Measurements from ENCODE around the gene IRS2. TPM values are rescaled to one million over a fixed set of nuclear protein-coding genes. Genes with fewer than 3 reads are reported as not detected.

The IRS2 gene
- total and polyA plus RNA-seq, 2 of the 8 experiments (the other 6 are each of a cell fraction or from before 2014, with no cell fraction given) = 2.6 to 17.0 TPM

DNA sequence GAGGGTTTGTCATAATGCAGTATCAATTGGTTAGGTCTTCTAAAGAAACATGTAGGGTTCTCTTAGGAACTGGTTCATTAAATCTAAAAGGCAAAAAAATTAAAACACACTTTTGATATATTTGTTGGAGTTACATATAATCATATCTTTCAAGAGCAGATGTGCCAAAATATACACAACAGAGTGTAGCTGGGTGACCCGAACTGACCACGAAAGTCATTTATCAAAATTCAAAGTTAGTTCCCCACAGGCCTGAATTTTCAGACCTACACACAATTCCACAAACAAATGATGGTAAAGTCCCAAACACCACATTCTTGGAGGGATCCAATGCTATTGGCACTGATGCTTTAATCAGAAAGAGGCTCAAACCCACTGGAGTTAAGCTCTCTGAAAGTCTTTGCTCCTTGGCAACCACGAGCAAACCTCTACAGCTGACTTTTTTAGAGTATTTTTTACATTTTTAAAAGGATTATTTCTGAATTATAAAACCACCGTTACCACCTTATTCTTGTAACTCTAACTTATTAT lies 50.9 kb downstream of the IRS2 start:
- DNase-seq (ENCODE audit: low read depth in 1 of 2, low spot score in 2 of 2) (no peak), FAIRE-seq (no peak)
- POLR2A ChIA-PET (ENCODE audit: partially characterized antibody) = no interaction called here
- TF ChIP-seq RNF2 (IDR thresholded peaks at IDR 0.05; ENCODE audit: borderline replicate concordance, low read depth, low read length, missing control alignments, poor library complexity, severe bottlenecking) (no peak), SIRT6 (IDR thresholded peaks at IDR 0.05; ENCODE audit: low read length) (no peak), BRCA1 (IDR thresholded peaks at IDR 0.05; ENCODE audit: low read depth, low read length) (no peak), KDM4A (IDR thresholded peaks at IDR 0.05; ENCODE audit: low read depth, low read length, severe bottlenecking) (no peak), SRF (IDR thresholded peaks at IDR 0.05; ENCODE audit: low read depth, low read length) (no peak), EGR1 (IDR thresholded peaks at IDR 0.05; ENCODE audit: borderline replicate concordance, low read depth, low read length) (no peak), CTBP2 (IDR thresholded peaks at IDR 0.05; ENCODE audit: borderline replicate concordance, insufficient read depth, insufficient read length, low read length) (no peak), TCF12 (IDR thresholded peaks at IDR 0.05; ENCODE audit: low read depth, low read length) (no peak), RXRA (IDR thresholded peaks at IDR 0.05; ENCODE audit: insufficient read depth, low read depth, low read length) (no peak), BCL11A (IDR thresholded peaks at IDR 0.05; ENCODE audit: low read depth in 2 of 2, low read length in 2 of 2) (no peak), PHF8 (conservative IDR thresholded peaks at IDR 0.05; ENCODE audit: low read depth, low read length) (no peak)
- TF ChIP-seq, protein P1, sequence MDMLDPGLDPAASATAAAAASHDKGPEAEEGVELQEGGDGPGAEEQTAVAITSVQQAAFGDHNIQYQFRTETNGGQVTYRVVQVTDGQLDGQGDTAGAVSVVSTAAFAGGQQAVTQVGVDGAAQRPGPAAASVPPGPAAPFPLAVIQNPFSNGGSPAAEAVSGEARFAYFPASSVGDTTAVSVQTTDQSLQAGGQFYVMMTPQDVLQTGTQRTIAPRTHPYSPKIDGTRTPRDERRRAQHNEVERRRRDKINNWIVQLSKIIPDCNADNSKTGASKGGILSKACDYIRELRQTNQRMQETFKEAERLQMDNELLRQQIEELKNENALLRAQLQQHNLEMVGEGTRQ (IDR thresholded peaks at IDR 0.05; ENCODE audit: low read length) = no peak

More for the DNA sequence above, 50.9 kb downstream of the IRS2 start:
- Histone ChIP-seq H4K91ac (replicated peaks; ENCODE audit: insufficient read length, low read length) (no peak overlapping the region), H3K79me2 (ENCODE audit: control insufficient read depth in 1 of 2, insufficient read depth in 2 of 2, low read length in 2 of 2) (no peaks in the 10 kb centered on the region), H2BK5ac (ENCODE audit: low read depth, low read length) (no peak overlapping the region), H3K79me1 (ENCODE audit: low read depth, low read length) (no peaks in the 10 kb centered on the region), H3K27me3 (replicated peaks in 1 of 4; ENCODE audit: control insufficient read depth in 3 of 4, extremely low read depth in 1 of 4, insufficient read depth in 3 of 4, low read length in 3 of 4) (no peaks in the 10 kb centered on the region), H3K4ac (replicated peaks; ENCODE audit: insufficient read length, low read depth, low read length) (no peak overlapping the region), H2BK20ac (ENCODE audit: low read length) (no peak overlapping the region), H3K9ac (replicated peaks in 1 of 4; ENCODE audit: extremely low read depth in 1 of 4, low read depth in 3 of 4, low read length in 3 of 4) (no peak overlapping the region), H3K14ac (ENCODE audit: insufficient read length) (no peak overlapping the region), H3K4me2 (ENCODE audit: insufficient read depth in 1 of 2, low read depth in 2 of 2, low read length in 2 of 2) (no peak overlapping the region), H2BK12ac (ENCODE audit: low read depth, low read length) (no peak overlapping the region), H4K20me1 (replicated peaks in 1 of 2; ENCODE audit: control insufficient read depth in 1 of 2, insufficient read depth in 2 of 2, low read length in 2 of 2) (no peaks in the 10 kb centered on the region), H2AK5ac (ENCODE audit: low read depth, low read length) (no peak overlapping the region), H3K23me2 (ENCODE audit: low read depth, low read length) (no peaks in the 10 kb centered on the region), H3K18ac (ENCODE audit: extremely low read depth, low read length) (no peak overlapping the region), H3K4me3 (ENCODE audit: extremely low read depth in 1 of 4, insufficient read depth in 2 of 4, low read depth in 3 of 4, low read length in 4 of 4) (no peak overlapping the region), H2BK15ac (ENCODE audit: low read length) (no peak overlapping the region), H3K56ac (replicated peaks; ENCODE audit: insufficient read length, low read depth, low read length) (no peak overlapping the region), H3K27ac (ENCODE audit: low read depth, low read length) (no peak overlapping the region), H2BK120ac (replicated peaks; ENCODE audit: low read depth, low read length) (no peak overlapping the region), H4K8ac (ENCODE audit: extremely low read depth, insufficient read depth, low read length) (no peak overlapping the region), H4K5ac (ENCODE audit: insufficient read length, low read depth, low read length) (no peak overlapping the region), H2AFZ (ENCODE audit: low read length) (no peak overlapping the region), H3K4me1 (replicated peaks in 1 of 4; ENCODE audit: control insufficient read depth in 3 of 4, insufficient read depth in 4 of 4, low read length in 3 of 4) (no peaks in the 10 kb centered on the region), H3K23ac (ENCODE audit: insufficient read length) (no peak overlapping the region), H3K9me3 (ENCODE audit: insufficient read depth in 2 of 2, low read depth in 1 of 2, low read length in 1 of 2) (no peaks in the 10 kb centered on the region; a peak in 1 of 4 replicates), H3K36me3 (ENCODE audit: control insufficient read depth in 2 of 4, insufficient read depth in 4 of 4, low read length in 3 of 4) (no peaks in the 10 kb centered on the region)
- WGBS, 2 experiments (ENCODE audit: extremely low coverage in 1 of 2, insufficient coverage in 1 of 2, insufficient read length in 1 of 2, insufficient replicate concordance in 2 of 2, low coverage in 1 of 2, low lambda C conversion rate in 2 of 2, missing lambda C conversion rate in 1 of 2) = 83% methylated on average over 4 of the region's 4 CpGs; no CpG with 5 or more reads in 1 of the 2 experiments
- CTCF ChIA-PET (ENCODE audit: partially characterized antibody) = interaction anchor here (0.6 to 0.7 kb wide), 2 partner anchors 12 to 234 kb away, joined by 3 read pairs; no protein-coding TSS in a partner anchor

Data from H1 (cell line).